ENCODE data around the gene NRIP2.

NRIP2 gene

GRCh38 chr12:2857021-2857431 lies 22.2 kb upstream of the NRIP2 start, which contains the start of gene TEX52:
Gene TEX52, minus strand, starts transcription at chr12:2857039. Its CDS starts 13 bp downstream, at chr12:2857026.
- Mint-ChIP-seq H3K27ac (peak within 1 kb of the TSS; percentile 28), H3K27me3 (no peaks in the 10 kb centered on the region), H3K9me3 (no peaks in the 10 kb centered on the region), H3K4me3 (no peak within 1 kb of the TSS), H3K36me3 (ENCODE audit: low read depth) (peaks cover 40% of the 10 kb centered on the region), H3K4me1 (ENCODE audit: low read depth) (no peaks in the 10 kb centered on the region)

- Mint-ChIP-seq H3K9me3 (no peaks in the 10 kb centered on the region), H3K36me3 (ENCODE audit: low read depth) (peaks cover 30% of the 10 kb centered on the region), H3K4me3 (no peak overlapping the region), H3K27me3 (no peaks in the 10 kb centered on the region), H3K4me1 (ENCODE audit: low read depth) (no peaks in the 10 kb centered on the region), H3K27ac (no peak overlapping the region)
These were observed 21.2 kb upstream of the NRIP2 start for GRCh38 chr12:2856051-2856450.

GRCh38 chr12:2855546-2855945 lies 20.7 kb upstream of the NRIP2 start:
- no peaks in the 10 kb centered on the region for H3K4me1 Mint-ChIP-seq (ENCODE audit: low read depth)
- peaks cover 28% of the 10 kb centered on the region for H3K36me3 Mint-ChIP-seq (ENCODE audit: low read depth)
- H3K4me3 Mint-ChIP-seq, result no peak overlapping the region
- no peaks in the 10 kb centered on the region for H3K27me3 Mint-ChIP-seq
- H3K27ac Mint-ChIP-seq, result no peak overlapping the region
- H3K9me3 Mint-ChIP-seq, result no peaks in the 10 kb centered on the region

- H3K27me3 Mint-ChIP-seq, result no peaks in the 10 kb centered on the region
These were observed 20.0 kb upstream of the NRIP2 start for GRCh38 chr12:2854669-2855453.

GRCh38 chr12:2853626-2854025 lies 18.8 kb upstream of the NRIP2 start:
- Mint-ChIP-seq H3K4me3 (no peak overlapping the region), H3K36me3 (ENCODE audit: low read depth) (peaks cover 21% of the 10 kb centered on the region), H3K27ac (no peak overlapping the region), H3K27me3 (no peaks in the 10 kb centered on the region), H3K9me3 (no peaks in the 10 kb centered on the region), H3K4me1 (ENCODE audit: low read depth) (no peaks in the 10 kb centered on the region)

More at GRCh38 chr12:2854669-2855453, 20.0 kb upstream of the NRIP2 start:
- Mint-ChIP-seq H3K9me3 (no peaks in the 10 kb centered on the region), H3K4me3 (no peak overlapping the region), H3K4me1 (ENCODE audit: low read depth) (no peaks in the 10 kb centered on the region), H3K36me3 (ENCODE audit: low read depth) (peaks cover 22% of the 10 kb centered on the region), H3K27ac (no peak overlapping the region)

- peaks cover 24% of the 10 kb centered on the region for H3K36me3 Mint-ChIP-seq (ENCODE audit: low read depth)
- no peaks in the 10 kb centered on the region for H3K4me1 Mint-ChIP-seq (ENCODE audit: low read depth)
- H3K27me3 Mint-ChIP-seq, result no peaks in the 10 kb centered on the region
- H3K9me3 Mint-ChIP-seq, result no peaks in the 10 kb centered on the region
- H3K27ac Mint-ChIP-seq, result no peak overlapping the region
- no peak overlapping the region for H3K4me3 Mint-ChIP-seq
These were observed 17.1 kb upstream of the NRIP2 start for GRCh38 chr12:2851931-2852330.

GRCh38 chr12:2845280-2845679 lies 10.4 kb upstream of the NRIP2 start:
- H3K9me3 Mint-ChIP-seq, result no peaks in the 10 kb centered on the region

GRCh38 chr12:2844786-2845185 lies 10.0 kb upstream of the NRIP2 start:
- Mint-ChIP-seq H3K9me3 (no peaks in the 10 kb centered on the region), H3K27ac (peak overlapping the region; percentile 29), H3K27me3 (no peaks in the 10 kb centered on the region), H3K36me3 (ENCODE audit: low read depth) (peaks cover 35% of the 10 kb centered on the region), H3K4me1 (ENCODE audit: low read depth) (no peaks in the 10 kb centered on the region), H3K4me3 (no peak overlapping the region)

More at GRCh38 chr12:2845280-2845679, 10.4 kb upstream of the NRIP2 start:
- Mint-ChIP-seq H3K4me1 (ENCODE audit: low read depth) (no peaks in the 10 kb centered on the region), H3K36me3 (ENCODE audit: low read depth) (peaks cover 33% of the 10 kb centered on the region), H3K27ac (peak overlapping the region; percentile 29), H3K27me3 (no peaks in the 10 kb centered on the region), H3K4me3 (no peak overlapping the region)

GRCh38 chr12:2842948-2843347 lies 8.1 kb upstream of the NRIP2 start:
- Mint-ChIP-seq H3K27me3 (no peaks in the 10 kb centered on the region), H3K9me3 (no peaks in the 10 kb centered on the region), H3K36me3 (ENCODE audit: low read depth) (peaks cover 42% of the 10 kb centered on the region), H3K4me1 (ENCODE audit: low read depth) (no peaks in the 10 kb centered on the region), H3K4me3 (no peak overlapping the region), H3K27ac (no peak overlapping the region)

- H3K27me3 Mint-ChIP-seq, result no peaks in the 10 kb centered on the region
- H3K4me3 Mint-ChIP-seq, result no peak overlapping the region
- no peak overlapping the region for H3K27ac Mint-ChIP-seq
- no peaks in the 10 kb centered on the region for H3K9me3 Mint-ChIP-seq
- no peaks in the 10 kb centered on the region for H3K4me1 Mint-ChIP-seq (ENCODE audit: low read depth)
- peaks cover 46% of the 10 kb centered on the region for H3K36me3 Mint-ChIP-seq (ENCODE audit: low read depth)
These were observed 6.3 kb upstream of the NRIP2 start for GRCh38 chr12:2841056-2841650.

GRCh38 chr12:2836574-2836973 lies 1.7 kb upstream of the NRIP2 start:
- Mint-ChIP-seq H3K27ac (no peak overlapping the region), H3K4me3 (no peak overlapping the region), H3K36me3 (ENCODE audit: low read depth) (peaks cover 40% of the 10 kb centered on the region), H3K27me3 (no peaks in the 10 kb centered on the region), H3K9me3 (no peaks in the 10 kb centered on the region), H3K4me1 (ENCODE audit: low read depth) (no peaks in the 10 kb centered on the region)

GRCh38 chr12:2835691-2836403 lies 1.0 kb upstream of the NRIP2 start:
- Mint-ChIP-seq H3K4me1 (ENCODE audit: low read depth) (no peaks in the 10 kb centered on the region), H3K9me3 (no peaks in the 10 kb centered on the region), H3K36me3 (ENCODE audit: low read depth) (peaks cover 43% of the 10 kb centered on the region), H3K27me3 (no peaks in the 10 kb centered on the region), H3K4me3 (no peak overlapping the region), H3K27ac (no peak overlapping the region)

- Mint-ChIP-seq H3K4me1 (ENCODE audit: low read depth) (no peaks in the 10 kb centered on the region), H3K4me3 (no peak overlapping the region), H3K9me3 (no peaks in the 10 kb centered on the region), H3K27me3 (no peaks in the 10 kb centered on the region), H3K36me3 (ENCODE audit: low read depth) (peaks cover 43% of the 10 kb centered on the region), H3K27ac (peak overlapping the region; percentile 49)
These were observed 1.0 kb downstream of the NRIP2 start for GRCh38 chr12:2833810-2834209.

- H3K4me1 Mint-ChIP-seq (ENCODE audit: low read depth), result no peaks in the 10 kb centered on the region
- no peaks in the 10 kb centered on the region for H3K9me3 Mint-ChIP-seq
- no peak overlapping the region for H3K4me3 Mint-ChIP-seq
- no peaks in the 10 kb centered on the region for H3K27me3 Mint-ChIP-seq
- H3K36me3 Mint-ChIP-seq (ENCODE audit: low read depth), result peaks cover 40% of the 10 kb centered on the region
- no peak overlapping the region for H3K27ac Mint-ChIP-seq
These were observed 1.5 kb downstream of the NRIP2 start for GRCh38 chr12:2833327-2833726.

- Mint-ChIP-seq H3K4me1 (ENCODE audit: low read depth) (no peaks in the 10 kb centered on the region), H3K9me3 (no peaks in the 10 kb centered on the region), H3K4me3 (no peak overlapping the region), H3K36me3 (ENCODE audit: low read depth) (peaks cover 37% of the 10 kb centered on the region), H3K27ac (no peak overlapping the region), H3K27me3 (no peaks in the 10 kb centered on the region)
These were observed 2.2 kb downstream of the NRIP2 start for GRCh38 chr12:2832550-2833127.

Data from stimulated activated naive CD8-positive, alpha-beta T cell treated with anti-CD3 and anti-CD28 coated beads, Interleukin-15, Interleukin-2, amounts not matched to agents 100 ng/mL and 50 ng/mL, for 24 hours (primary cell).